Stimulated activated CD8-positive, alpha-beta memory T cell treated with anti-CD3 and anti-CD28 coated beads, Interleukin-4, amount 100 ng/mL, for 48 hours (primary cell): ENCODE results near the gene ATP13A3.

Experiments used
- DNase-seq: peaks from one replicate; pipeline ENCODE4 v3.0.0-alpha.2; 2020

ATP13A3 gene

DNA sequence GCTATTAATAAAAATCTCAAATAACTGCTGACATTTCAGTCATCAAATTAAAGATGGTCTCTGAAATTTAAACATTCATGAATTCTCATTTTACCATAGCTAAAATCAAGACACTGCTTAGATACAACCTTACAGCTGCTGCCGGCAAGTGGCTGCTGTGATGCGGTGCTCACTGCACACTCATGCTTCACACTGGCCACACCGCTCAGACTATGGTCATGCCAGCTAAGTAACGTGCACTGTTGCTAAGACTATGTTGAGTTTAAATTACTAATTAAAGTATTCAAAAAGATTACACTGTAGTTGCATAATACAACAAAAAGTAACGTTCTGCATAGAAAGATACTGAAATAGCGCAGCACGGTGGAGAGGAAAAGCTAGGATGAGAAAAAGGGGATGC is 12.1 kb downstream of the ATP13A3 start:
- DNase-seq: no peak

DNA sequence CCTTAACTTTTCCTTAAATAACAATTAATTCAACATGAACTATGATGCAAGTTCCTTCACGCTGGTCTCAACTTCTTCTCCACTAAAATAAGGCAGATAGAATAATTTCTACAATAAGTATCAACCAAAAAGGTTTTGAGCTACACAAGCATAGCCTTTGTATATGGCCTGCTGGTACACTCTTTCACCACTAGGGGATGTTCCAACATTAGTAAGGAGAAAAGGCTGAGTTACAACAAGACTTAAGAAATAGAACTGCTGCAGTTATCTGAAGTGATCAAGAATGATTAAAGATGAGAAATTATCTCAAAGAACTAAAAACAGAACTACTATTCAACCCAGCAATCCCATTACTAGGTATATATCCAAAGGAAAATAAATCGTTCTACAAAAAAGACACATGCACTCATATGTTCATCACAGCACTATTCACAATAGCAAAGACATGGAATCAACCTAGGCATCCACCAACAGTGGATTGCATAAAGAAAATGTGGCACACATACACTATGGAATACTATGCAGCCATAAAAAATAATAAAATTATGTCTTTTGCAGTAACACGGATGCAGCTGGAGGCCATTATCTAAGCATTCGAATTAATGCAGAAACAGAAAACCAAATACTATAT is 14.4 kb downstream of the ATP13A3 start:
- DNase-seq: no peak

DNA sequence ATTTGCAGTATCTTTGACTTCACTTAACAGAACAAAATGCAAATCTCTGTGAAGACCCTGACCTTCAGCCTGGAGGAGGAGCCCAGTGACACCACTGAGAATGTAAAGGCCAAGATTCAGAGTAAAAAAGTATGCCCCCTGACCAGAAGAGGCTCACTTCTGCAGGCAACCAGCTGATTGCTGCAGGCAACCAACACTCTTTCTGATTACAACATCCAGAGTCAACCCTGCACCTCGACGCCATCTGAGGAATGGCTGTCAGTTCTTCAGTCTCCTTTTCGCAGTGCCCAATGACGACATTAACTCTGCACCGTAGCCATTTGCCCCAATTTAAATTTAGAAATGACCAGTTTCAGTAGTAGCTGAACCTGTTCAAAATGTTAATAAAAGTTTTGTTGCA is 14.9 kb downstream of the ATP13A3 start:
- no peak for DNase-seq

DNA sequence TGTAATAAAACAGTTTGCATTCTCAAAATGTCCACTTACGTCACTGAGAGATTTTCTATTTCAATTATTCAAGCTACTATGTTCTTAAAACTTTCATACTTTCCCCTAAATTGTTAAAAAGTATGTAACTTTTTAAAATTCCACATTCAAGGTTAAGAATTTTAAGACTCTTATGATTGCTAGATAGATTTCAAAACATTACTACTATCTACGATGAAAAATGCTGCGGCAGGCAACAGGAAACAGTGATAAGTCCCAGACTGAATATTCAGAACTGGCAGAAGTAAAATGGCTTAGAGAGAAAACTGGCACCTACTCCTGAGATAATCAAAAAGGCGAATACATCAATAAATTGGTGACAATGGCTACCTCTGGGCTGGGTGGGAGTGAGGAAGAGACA is 16.2 kb downstream of the ATP13A3 start:
- DNase-seq: no peak

DNA sequence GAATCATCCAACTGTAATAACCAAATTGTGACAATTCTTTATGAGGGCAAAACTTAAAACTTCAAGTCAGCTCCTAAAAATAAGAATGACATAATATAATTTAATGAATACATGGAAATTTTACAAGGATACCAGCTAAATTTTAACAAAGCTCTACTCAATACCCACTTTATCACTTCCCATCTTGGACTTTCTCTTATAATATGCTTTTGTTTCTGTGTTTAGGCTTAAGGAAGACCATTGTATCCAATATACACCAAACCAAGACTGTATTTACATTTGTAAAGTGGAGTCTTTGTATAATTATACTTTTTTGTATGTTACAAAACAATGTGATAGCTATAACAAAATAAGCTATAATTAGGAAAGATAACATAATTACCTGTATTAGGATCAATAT is 16.8 kb downstream of the ATP13A3 start:
- DNase-seq: no peak

DNA sequence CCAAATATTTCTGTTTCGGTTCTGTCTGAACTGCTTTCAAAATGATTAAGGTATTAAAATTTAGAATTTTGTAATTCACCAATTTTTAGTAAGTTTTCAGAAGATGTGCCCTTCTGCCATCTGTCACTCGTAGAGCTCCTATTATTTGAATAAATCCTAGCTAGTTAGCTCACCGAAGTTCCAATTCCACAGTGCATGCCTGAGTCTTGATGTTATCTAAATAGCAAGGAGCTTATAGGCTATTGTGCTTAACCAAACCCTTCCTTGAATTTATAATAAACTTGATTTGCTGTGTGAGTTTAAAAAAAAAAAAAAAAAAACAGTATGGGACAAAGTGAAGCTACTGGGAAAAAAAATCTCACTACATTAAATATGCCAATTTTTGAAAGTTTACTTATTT is 18.7 kb downstream of the ATP13A3 start:
- DNase-seq: no peak

DNA sequence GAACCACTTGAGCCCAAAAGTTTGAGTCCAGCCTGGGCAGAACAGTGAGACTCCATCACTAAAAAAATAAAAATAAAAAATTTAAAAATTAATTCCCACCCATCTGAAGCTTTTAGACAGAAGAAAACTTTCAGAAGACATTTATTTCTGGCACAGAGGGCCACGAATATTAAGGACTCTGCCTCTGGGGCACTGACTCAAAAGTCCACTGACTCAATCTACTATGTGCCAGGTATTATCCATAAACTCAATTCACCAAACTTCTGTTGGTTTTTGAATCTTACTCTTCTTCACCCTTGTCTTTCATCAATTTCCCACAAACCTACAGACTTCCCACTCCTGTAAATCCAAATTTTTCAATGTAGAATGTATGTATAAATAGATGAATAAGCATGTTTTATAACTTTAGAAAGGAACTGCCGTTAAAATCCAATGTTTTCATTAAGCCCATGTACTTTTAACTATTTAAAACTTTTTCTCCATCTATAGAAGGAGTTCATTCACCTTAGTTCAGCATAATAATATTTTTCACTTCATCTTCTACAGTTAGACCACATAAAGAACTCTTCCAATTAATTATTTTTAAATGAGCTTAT is 19.9 kb downstream of the ATP13A3 start:
- no peak for DNase-seq

DNA sequence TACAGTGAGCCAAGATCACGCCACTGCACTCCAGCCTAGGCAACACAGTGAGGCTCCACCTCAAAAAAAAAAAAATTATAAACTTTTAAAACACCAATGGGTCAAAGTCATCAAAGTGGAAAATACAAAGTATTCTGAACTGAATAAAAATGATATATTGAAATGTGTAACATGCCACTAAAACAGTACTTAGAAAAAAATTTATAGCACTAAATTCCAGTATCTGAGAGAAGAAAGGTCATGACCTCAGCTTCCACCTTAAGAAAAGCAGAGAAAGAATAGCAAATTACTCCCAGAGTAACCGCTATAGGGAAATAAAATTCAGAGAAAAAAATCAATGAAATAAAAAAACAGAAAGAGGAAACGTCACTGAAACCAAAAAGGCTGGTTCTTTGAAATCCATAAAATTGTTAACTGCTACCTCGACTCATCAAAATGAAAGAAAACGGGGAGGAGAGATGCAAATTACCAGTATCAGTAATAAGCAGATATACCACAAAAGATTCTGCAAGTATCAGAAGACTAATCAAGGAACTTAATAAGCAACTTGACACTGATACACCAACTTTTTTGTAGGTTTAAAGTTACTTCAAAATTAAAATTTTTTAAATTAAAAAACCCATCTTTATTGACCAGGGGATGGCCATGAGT is 20.8 kb downstream of the ATP13A3 start:
- no peak for DNase-seq

DNA sequence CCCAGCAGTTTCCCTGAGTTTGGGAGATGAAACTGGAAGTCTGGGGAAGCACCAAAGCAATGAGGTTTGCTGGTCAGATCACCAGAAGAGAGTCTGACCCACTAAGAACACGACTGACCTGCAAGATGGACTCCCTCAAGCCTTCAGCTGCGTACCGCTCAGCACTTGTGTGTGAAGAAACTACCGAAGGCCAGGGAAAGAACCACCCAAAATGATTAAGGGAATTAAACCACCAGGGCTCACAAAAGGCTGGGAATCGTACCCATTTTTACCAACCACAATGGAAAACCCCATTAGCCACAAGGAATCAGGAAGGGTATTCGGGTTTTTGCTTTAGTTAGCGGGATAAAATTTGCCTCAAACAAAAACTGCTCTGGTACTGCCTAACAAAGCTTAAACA is 21.6 kb downstream of the ATP13A3 start:
- no peak for DNase-seq

DNA sequence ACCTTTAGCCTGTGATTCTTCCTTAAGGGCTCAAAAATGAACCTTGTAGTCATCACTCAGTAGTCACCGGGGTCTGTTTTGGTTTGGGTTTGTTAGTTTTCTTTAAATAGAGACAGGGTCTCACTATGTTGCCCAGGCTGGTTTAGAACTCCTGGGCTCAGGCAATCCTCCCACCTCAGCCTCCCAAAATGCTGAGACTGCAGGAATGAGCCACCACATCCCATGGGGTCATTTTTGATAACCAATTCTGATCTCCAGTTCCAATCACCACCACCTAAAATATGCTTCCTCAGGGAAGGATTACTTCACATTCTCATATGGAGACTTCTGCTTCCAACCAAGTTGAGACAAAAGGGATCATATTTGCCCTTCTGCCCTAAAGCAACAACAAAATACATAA is 22.1 kb downstream of the ATP13A3 start:
- no peak for DNase-seq

DNA sequence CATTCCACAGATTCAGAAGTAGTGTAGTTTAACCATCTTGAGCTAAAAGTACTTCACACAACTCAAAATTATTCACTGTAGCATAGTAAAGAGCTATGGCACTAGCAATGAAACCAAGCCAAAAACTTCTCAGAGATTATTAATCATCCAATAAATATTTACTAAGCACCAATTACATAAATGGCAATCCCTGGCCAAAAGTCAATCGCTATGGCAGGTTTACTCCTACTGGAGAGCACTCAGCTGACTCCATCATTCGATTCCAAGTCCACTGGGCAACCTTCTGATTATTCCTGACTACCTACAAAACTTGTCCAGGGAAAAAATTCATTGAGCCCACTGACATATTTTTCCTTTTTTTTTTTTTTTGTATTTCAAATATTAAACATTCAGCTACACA is 23.9 kb downstream of the ATP13A3 start:
- no peak for DNase-seq

DNA sequence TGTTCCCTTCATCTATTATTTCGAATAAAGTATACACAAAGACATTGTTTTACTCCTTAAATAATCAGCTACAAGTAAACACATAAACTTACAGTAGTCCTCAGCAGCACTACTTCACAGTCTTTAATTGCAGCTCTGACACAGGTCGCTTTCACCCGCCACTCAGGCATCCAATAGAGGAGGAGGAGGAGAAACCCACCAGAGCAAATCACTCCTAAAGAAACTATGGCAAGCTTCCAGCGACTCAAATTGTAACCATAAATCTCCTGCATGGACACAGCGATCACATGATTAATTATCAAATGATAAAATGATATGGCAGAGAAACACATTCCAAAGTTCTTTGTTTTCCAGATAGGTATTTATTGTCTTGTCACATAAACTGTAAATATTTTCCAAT is 26.2 kb downstream of the ATP13A3 start:
- DNase-seq: no peak

DNA sequence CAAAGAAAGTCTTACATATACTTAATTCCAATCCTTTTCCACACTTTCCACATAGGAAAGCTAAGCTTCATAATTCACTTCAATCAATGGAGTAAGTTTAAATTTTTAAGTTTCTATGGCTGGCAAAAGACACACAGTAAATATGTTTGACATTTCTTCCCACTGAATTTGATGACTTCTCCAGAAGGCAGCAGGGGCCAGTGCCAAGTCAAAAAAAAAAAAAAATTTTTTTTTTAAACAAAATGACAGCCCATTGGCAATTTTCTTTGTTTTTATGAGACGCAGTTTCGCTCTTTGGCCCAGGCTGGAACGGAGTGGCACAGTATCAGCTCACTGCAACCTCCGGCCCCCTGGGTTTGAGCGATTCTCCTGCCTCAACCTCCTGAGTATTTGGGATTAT is 28.7 kb downstream of the ATP13A3 start:
- no peak for DNase-seq

DNA sequence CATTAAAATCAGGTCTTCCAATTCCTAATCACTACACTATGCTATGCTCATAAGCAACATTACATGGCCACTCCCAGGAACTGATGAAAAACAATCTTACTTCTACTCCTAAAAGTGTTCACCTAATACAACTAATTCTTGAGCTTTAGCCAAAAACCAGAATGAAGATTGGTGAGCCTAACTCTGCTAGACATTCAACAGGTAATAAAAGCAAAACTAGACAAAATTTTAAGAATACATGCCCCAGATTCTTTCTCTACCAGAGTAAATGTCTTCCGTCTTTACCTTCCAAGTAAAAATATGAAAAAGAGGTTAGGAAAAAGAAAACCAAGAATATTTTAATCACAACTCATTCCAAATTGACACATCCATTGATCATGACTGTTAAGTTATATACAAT is 31.3 kb downstream of the ATP13A3 start:
- DNase-seq: no peak

DNA sequence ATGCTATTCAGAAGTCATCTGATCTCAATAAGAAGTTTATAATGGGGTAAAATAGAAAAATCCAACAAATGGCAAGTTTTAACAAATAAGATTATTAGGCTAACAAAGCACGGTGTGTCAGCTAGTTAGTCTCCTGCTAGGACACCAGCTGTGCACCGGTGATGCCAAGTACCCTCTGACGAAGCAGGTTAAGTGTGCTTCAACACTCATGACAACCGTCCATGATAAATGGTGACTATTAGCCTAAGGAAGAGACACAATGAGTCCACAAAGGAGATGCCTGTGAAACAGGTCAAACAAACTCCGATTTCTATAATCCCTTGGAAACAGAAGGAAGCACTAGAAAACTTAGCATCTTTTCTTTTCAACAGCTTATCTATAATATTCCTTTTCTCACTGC is 36.5 kb downstream of the ATP13A3 start:
- no peak for DNase-seq

DNA sequence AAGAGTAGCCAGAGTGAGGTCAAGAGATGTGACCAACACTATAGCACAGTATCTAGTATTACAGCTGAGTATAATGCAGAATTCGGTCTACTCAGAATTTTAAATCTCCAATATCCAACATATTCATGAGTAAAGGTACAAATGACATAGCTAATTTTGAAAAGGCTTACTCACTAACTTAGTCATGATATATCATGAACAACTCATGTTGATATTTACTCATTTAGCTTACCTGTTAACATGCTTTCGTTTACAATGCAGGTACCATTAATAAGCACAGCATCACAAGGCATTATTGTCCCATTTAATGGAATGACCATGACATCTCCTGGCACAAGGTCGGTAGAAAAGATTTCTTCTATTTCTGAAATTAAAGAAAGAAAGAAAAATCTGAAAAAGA is 36.9 kb downstream of the ATP13A3 start:
- DNase-seq: no peak

DNA sequence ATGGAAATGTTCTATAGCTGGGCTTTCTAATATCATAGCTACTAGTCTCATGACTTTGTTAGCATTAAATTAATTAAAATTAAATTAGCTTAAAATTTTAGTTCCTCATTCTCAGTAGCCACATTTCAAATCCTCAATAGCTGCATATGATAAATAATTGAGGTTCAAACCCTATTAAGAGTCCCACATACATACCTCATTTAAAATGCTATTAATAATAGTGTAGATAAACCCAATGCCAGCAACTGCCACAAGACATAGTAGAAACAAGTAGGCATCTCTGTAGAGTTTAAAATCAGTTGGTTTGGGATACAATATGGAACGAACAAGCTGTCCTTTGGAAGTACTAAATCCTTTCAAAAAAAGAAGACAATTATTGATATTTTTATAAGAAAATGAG is 39.1 kb downstream of the ATP13A3 start:
- DNase-seq: no peak

DNA sequence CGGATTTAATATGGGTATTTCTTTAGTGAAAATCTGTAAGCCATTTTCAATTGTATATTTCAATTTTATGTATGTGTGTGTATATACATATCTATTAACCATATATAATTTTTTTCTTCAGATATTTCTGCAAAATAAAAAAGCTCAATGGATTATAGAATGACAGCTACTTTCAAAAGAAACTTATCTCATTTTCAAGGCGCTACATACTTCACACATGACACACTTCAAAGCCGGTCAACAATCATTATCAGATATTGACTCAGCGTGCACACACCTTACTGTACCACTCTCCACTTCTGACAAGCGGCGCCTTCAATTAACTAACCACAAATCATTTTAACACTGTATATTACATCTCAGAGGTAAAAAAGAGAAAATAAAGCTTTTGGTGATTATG is 39.6 kb downstream of the ATP13A3 start:
- DNase-seq: no peak

DNA sequence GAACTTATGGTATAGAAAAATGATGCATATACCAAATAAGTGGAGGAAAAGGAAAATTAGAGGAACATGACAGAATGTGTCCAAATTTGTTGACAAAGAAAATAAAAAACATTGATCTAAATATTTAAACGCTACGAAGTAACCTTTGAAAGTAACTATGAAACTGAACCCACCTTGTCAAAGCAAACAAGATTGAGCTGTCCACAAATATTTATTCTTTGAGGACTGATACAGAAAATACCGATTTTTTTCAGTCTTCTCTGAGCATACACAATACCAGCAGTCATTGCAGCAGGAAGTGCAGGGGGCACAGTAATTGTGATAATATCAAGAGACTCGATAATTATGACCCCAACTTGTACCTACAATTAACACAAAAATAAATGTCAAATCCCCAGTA is 40.0 kb downstream of the ATP13A3 start:
- no peak for DNase-seq

DNA sequence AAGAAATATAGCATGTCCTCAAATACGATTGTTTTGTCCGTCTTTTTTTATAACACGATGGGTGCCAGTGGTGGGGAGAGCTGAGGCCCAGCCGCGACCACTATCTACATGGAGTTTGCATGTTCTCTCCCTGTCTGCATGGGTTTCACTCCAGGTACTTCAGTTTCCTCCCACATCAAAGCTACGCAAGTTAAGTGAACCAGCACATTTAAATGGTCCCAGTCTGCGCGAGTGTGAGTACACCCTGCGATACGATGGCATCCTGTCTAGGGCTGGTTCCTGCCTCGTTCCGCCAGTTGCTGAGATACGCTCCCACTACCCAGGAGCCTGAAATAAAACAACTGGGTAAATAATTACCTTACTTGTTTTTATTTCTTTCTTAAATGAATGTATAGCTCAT is 40.6 kb downstream of the ATP13A3 start:
- DNase-seq: no peak

DNA sequence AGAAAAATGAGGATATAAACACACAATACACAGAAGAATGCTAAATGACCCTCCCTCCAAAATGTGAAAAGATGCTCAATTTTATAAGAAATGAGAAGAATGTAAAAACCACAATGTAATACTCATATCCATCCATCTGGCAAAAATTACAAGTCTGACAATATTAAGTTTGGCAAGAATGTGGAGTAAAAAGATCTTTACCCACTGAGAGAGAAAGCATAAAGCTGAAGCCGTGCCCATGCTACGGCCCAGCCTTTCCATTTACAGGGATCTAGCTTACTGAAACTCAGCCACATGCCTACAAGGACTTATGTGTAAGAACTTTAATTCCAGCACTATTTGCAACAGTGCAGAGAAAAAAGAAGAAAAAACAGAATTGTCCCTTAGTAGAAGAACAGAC is 42.9 kb downstream of the ATP13A3 start:
- DNase-seq: no peak

DNA sequence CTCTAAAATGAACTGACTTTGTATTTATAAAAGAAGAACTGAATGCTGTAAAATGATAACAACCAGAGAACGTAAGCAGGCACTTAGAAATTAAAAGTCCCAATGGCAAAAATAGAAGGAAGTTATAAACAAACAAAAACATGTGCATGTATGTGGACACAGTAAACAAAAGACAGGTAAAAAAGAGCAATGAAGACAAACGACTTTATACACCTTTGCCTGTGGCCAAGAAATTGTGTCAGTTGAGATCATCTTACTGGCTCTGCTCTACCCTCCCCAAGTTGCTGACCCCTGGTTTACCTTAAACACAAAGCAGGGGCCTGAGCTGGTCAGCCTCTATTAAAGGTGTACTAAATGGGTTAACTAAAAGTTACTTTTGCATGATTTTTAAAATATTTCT is 46.0 kb downstream of the ATP13A3 start:
- no peak for DNase-seq

DNA sequence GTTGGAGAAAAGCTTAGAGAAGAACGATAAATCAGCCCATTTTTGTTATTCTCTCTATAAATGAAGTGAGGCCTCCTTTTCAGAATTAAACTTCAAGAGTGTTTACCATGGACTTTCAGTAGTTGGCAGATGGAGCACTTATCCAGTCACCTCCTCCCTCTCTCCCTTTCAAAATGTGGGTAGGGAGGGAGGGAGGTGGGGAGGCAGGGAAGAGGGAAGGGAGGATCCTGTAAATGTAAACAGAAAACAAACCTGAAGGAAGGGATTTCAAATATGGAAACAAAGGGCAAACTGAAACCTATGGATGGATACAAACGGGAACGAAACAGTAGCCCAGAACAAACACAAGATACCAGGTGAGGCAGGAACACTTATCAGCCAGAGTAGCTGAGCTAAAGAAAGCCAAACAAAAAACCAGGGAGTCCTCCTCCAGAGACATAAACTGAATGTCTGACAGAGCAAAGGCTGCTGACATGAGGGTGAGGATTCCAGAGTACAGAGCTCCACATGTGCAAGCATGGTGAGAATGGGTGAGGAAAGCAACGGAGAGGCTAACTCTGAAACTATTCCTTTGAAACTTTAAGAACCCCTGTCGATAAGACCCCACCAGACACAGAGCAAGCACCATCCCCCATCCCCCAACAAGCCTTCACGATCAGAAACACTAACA is 46.8 kb downstream of the ATP13A3 start:
- DNase-seq: no peak

DNA sequence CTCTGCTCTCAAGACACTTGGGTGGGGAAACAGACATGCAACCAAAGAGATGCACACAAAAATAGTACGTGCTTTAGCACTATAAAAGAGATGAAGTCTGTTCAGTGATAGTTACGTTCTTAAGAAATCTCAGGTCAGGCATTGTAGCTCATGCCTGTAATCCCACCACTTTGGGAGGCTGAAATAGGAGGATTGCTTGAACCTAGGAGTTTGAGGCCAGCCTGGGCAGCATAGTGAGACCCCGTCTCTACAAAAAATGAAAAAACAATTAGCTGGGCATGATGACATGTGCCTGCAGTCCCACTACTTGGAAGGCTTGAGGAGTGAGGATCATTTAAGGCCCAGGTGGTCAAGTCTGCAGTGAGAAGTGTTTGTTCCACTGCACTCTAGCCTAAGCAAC is 52.3 kb downstream of the ATP13A3 start:
- DNase-seq: no peak
